HG03565 (cell line): Measurements from ENCODE around the gene CNTRL.

Experiments used
- ATAC-seq: cut with Tn5 transposase; IDR thresholded peaks from one replicate; pipeline ENCODE4 v1.9.1; 2021; ENCODE audit warnings: mild to moderate bottlenecking, moderate library complexity; ENCODE audit not compliant: unreplicated experiment

Gene CNTRL

GRCh38 chr9:121197132-121197531, 122.4 kb downstream of the CNTRL start:
- ATAC-seq, result no peak

DNA sequence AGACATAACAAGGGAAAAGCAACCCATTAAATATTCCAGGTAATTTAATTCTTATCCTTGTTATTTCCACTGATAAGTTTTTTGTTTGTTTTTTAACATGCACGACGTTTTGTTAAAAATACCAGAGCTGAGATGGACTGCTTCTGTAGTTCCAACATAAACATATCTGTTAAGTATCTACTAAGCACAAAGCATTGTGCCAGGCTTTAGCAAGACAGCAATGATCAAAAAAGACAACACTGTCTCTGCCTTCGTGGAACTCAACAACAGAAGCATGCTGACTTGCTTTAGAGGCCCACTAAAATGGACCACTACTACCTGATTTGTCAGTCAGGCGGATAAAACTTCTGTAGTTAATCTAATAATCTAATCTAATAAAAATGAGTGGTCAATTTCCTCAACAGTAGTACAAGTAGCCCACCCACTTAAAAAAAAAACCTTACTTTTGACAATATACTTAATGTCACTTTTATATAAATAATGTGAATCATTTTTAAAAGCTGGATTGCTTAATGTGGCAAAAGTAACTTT, 123.8 kb downstream of the CNTRL start:
- ATAC-seq, result no peak

DNA sequence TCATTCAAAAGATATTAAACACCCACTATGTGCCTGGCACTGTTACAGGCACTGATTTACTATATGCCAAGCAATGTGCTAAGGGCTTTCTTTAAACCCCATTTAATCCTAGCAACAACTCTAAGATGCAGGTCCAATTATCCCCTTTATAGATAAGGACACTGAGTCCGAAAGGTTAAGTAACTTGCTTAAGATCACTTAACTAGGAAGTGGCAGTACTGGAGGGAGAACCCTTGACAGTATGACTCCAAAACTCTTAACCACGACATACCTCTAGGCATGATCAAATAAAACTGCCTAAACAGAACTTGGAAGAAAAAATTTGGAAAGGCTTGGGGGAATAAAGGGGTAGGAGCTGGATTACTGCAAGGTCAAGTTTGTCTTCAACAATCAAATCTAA, 125.2 kb downstream of the CNTRL start:
- ATAC-seq, result no peak

- no peak for ATAC-seq
Measured at GRCh38 chr9:121200356-121200755, 125.6 kb downstream of the CNTRL start.

DNA sequence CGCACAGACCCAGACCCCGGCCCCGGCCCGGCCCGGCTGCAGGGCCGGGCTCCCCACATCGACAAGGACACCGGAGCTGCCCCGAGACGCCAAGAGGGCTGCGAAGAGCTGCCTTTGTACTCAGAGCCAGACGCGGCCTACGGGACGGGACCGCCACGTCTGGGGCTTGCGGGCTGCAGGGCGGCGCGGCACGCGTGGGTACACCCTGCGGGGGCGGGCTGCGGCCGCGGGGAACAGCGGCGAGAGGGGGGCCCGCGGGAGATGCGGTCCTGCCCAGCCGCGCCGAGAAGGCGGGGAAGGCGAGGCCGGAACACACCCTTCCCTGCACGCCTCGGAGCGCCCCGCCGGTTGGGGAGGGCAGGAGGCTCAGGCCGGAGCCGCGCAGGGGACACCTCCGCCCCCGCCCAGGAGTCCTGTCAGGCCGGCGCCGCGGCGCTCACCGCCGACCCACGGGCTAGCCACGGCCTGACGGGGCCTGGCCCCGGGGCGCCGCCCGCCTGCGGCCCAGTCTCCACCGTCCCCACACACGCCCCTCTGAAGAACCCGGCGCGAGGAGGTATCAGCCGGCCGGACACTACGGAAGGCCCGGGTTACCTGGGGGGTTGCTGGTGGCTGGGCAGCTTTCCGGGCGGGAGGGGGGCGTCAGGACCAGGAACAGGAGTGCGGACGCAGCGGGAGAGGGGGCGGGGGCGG, 126.4 kb downstream of the CNTRL start:
- no peak for ATAC-seq

GRCh38 chr9:121201738-121202533, 127.2 kb downstream of the CNTRL start, which contains the start of gene RAB14:
TSS of gene RAB14 (minus strand) at chr9:121201869. CDS start at chr9:121193412, 8,457 bp downstream.
- peak; percentile 80 for ATAC-seq

GRCh38 chr9:121204121-121204520, 129.4 kb downstream of the CNTRL start:
- ATAC-seq, result no peak

GRCh38 chr9:121204611-121205010, 129.9 kb downstream of the CNTRL start:
- ATAC-seq, result no peak

DNA sequence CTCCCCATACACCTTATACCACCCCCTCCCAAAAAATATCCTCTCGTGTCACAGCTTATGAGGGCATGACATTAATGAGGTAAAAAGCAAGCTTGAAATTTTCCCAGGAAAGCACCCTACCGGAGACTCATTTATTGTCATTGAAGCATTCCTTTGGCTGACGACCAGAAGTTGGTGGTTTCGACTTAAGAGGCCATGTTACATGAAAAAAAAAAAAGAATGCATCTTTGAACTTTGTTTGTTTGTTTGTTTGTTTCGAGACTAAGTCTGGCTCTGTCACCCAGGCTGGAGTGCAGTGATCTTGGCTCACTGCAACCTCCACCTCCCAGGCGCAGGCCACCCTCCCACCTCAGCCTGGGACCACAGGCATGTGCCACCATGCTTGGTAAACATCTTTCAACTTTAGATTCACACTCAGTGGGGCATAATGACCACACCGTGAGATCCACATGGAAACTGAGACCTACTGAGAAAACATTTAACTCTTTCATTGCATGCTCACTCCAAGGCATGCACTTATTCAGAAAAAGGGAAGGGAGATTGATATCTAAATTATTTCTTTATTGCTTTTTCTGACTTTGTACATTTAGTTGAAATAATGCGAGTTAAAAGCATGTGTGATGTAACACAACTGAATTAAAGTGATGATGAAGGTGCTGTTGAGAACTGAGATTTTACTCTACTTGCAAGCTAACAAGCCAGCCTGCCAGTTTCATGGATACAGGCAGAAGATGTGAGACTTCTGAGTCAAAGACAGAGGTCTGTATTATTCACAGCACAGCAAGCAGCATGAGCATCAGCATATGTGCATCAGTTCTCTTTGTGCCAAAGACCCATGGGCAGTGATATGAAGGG, 132.0 kb downstream of the CNTRL start:
- no peak for ATAC-seq

DNA sequence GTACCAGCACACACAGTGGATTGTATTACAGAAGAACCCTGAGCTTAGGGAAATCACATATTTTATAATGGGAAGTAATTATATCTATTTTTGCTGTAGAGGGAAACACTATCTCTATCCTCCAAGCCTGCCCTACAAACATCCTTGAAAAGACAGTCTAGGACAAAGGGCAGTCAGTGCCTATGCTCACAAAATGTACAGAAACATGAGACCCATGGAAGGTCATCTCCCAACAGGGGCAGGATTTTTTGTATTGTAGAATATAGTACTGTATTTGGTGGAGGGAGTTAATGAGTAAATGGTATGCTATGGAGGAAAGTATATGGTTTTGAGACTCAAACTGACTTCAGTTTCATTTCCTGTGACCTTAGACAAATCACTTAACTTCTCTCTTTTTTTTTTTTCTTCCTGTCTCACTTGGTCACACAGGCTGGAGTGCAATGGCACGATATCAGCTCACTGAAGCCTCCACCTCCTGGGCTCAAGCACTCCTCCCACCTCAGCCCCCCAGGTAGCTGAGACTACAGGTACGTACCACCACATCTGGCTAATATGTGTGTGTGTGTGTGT, 132.7 kb downstream of the CNTRL start:
- ATAC-seq, result peak; percentile 76

- ATAC-seq, result no peak
Measured at GRCh38 chr9:121210536-121210935, 135.8 kb downstream of the CNTRL start.

DNA sequence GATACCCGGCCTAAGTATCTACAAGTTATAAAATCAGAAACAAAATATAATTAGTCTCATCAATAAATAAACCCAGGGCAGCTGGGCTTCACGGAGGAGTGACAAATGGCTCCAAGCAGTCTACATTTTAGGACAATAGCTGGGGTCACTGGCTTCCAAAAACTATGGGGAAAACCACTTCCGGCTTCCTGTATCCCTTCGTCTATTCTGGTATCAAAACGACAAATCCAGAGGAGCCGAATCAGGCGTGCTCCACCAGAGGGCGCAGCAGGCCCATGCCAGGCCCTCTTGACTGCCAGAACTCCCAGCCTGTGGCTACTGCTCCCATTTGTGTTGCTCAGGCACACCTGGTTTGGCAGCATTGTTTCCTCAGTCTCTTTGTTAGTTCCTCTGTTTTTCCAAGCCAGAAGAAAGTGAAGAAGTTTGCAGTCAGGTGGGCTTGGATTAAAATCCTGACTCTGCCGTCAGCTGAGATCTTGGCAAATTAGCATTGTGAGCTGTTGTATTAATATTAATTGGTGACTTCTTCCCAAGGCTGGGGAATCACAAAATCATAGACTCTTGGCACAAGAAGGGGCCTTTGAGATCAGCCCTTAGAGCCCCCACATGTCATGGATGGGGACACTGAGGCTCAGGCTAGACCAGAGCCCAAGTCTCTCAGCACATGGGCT, 138.5 kb downstream of the CNTRL start:
- ATAC-seq, result no peak

DNA sequence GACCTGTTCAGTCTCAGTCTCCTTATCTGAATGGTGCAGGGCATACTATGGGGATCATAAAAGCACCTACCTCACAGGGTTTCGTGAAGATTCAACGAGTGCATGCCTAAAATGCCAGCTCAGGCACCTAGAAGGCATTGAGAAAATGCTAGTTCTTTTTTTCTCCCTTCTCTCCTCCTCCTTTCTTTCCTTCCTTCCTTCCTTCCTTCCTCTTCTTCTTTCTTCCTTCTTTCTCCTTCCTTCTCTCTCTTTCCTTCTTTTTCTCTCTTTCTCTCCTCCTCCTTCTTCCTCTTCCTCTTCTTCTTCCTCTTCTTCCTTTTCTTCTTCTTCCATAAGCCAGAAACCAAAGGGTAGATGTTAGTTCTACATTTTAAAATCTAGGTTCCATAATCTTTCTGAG, 139.2 kb downstream of the CNTRL start:
- ATAC-seq, result no peak

- no peak for ATAC-seq
Measured at GRCh38 chr9:121216271-121216805, 141.6 kb downstream of the CNTRL start.

DNA sequence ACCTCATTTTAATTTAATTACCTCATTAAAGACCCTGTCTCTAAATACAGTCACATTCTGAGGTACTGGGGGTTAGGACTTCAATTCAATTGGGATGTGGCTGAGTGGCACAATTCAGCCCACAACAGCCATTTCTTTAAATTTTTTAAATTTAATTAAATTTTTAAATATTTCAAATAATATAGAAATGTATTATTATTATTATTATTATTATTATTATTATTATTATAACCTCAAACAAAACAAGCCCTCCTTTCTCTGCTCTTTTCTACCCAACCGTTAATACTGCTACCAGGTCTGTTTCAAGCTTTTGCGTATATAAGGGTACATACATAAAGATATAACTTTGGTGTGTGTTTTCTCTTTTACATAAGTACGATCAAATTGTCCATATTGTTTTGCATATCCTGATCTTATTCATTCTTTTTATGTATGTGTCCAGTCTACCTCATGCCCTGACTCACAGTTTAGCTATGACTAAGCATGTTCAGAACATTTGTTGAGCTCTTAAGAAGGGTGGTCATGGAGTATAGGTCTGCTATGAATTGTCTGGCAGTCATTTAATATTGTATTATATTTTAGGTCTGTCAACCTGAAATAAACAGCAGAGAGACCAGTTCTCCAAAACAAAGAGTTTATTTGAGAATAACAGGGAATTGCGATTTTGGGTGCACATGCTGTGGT, 143.0 kb downstream of the CNTRL start:
- ATAC-seq, result peak; percentile 93

- ATAC-seq, result no peak
Measured at GRCh38 chr9:121218357-121219027, 143.7 kb downstream of the CNTRL start.

DNA sequence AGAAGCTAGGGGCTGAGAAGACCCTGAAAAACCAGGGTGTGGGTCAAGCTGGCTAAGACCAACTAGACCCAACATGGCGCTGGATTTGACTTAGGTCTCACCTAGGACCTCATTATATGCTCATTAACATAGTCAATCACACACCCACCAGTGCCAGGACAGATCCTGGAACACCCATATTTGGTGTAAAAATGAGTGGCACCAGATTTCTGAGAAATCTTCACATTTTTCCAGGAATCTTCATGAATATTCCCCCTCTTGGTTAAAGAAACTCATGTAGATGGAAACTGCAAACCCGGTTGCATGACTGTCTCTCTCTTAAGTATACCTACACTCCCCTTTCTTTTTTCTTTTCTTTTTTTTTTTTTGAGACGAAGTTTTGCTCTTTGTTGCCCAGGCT, 144.8 kb downstream of the CNTRL start:
- no peak for ATAC-seq

DNA sequence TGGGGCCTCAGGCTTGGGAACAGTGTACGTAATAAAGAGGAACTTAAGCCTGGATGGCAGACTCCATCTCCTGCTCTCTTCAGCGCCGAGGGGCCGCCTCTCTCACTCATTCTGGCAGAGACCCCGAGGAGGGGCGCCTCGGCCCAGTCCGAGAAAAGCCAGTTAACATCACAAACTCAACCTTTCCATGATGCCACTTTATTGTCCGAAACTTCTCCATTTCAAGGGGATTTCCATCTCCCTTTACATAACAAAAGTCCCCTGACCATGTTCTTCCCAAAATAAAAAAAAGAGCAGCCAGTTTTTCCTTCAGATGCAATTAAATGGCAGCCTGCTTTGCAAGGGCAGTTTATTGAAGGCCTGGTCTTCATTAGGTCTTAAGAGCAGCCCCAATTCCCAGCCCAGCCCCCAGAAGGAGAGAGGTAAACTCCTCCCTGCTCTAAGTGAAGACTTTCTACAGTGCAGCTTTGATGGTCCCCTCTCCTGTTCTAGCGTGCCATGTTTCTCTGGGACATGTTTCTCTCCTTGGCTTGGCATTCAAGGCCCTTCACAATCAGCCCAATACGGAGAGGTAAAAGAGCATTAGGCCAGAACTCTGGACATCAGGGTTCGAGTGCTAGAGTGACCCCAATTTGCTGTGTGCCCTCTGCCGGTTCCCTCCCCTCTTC, 146.4 kb downstream of the CNTRL start:
- ATAC-seq, result no peak
